Progenitor cell of endocrine pancreas (in vitro differentiated cells): ENCODE data around the gene PCDHGA7. TPM values are rescaled to one million over a fixed set of nuclear protein-coding genes. Genes with fewer than 3 reads are reported as not detected.
"Not testable (repeated sequence)": the region's sequence is repeated elsewhere in the genome, so short reads cannot be mapped to it uniquely, and the experiment has no call there.

ENCODE experiments used
- DNase-seq: peaks from one replicate; pipeline ENCODE4 v3.0.0; 2021; ENCODE audit warnings: low spot score; ENCODE audit not compliant: unreplicated experiment
- H3K27ac Mint-ChIP-seq: 2 replicates; pipeline ENCODE4 v1.8.0; 2021; ENCODE audit warnings: mild to moderate bottlenecking, moderate library complexity, mixed read lengths
- H3K27me3 Mint-ChIP-seq: 2 replicates; pipeline ENCODE4 v1.8.0; 2021; ENCODE audit warnings: mixed read lengths
- H3K36me3 Mint-ChIP-seq: 2 replicates; pipeline ENCODE4 v1.8.0; 2022; ENCODE audit warnings: mixed read lengths; ENCODE audit not compliant: insufficient read depth
- H3K4me1 Mint-ChIP-seq: 2 replicates; pipeline ENCODE4 v1.8.0; 2021; ENCODE audit warnings: low read depth, mixed read lengths
- H3K4me3 Mint-ChIP-seq: 2 replicates; pipeline ENCODE4 v1.8.0; 2021; ENCODE audit warnings: low read depth, mild to moderate bottlenecking, moderate library complexity, mixed read lengths
- H3K9me3 Mint-ChIP-seq: 2 replicates; pipeline ENCODE4 v1.8.0; 2021; ENCODE audit warnings: low read depth, mixed read lengths
- total RNA-seq: library from RNA; stranded (reverse); gene quantifications from 2 replicates; pipeline ENCODE4 v1.2.1, GENCODE V29; 2021
- TF ChIP-seq, protein P1 (sequence below): fragments of 200-600 bp; sonication (generic); IDR thresholded peaks from one replicate; pipeline ENCODE4 v1.5.0; 2021; ENCODE audit warnings: antibody characterized with exemption, mild to moderate bottlenecking; ENCODE audit not compliant: unreplicated experiment

PCDHGA7 gene
- total RNA-seq, 1 donor from 2014 or later, result 0.41 TPM

DNA sequence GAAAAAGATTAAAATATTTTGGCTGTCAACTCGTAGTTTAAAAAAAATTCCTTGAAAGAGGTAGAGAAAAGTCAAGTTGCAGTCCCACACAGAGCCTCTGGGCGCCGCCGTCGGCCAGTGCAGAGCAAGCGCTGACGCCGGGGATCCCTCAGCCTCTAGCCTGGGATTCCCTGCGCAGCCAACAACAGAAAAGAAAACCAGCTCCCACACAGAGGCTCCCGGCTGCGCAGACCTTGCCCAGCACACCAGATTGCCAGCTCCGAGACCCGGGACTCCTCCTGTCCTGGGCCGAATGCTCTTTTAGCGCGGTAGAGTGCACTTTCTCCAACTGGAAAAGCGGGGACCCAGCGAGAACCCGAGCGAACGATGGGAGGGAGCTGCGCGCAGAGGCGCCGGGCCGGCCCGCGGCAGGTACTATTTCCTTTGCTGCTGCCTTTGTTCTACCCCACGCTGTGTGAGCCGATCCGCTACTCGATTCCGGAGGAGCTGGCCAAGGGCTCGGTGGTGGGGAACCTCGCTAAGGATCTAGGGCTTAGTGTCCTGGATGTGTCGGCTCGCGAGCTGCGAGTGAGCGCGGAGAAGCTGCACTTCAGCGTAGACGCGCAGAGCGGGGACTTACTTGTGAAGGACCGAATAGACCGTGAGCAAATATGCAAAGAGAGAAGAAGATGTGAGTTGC lies 35.1 kb downstream of the PCDHGA7 start, which contains the start of gene PCDHGB7:
Gene PCDHGB7 (plus strand): TSS at position 184 of the 679 bp plus-strand sequence. CDS start 183 bp downstream, at position 367.
- not testable (repeated sequence) for DNase-seq, H3K4me1 Mint-ChIP-seq, H3K27me3 Mint-ChIP-seq
- Mint-ChIP-seq H3K27ac (peak within 1 kb of the TSS; percentile 91), H3K4me3 (peak within 1 kb of the TSS; percentile 62), H3K9me3 (peaks cover 51% of the 10 kb centered on the region), H3K36me3 (peaks cover 72% of the 10 kb centered on the region)
- TF ChIP-seq, protein P1, sequence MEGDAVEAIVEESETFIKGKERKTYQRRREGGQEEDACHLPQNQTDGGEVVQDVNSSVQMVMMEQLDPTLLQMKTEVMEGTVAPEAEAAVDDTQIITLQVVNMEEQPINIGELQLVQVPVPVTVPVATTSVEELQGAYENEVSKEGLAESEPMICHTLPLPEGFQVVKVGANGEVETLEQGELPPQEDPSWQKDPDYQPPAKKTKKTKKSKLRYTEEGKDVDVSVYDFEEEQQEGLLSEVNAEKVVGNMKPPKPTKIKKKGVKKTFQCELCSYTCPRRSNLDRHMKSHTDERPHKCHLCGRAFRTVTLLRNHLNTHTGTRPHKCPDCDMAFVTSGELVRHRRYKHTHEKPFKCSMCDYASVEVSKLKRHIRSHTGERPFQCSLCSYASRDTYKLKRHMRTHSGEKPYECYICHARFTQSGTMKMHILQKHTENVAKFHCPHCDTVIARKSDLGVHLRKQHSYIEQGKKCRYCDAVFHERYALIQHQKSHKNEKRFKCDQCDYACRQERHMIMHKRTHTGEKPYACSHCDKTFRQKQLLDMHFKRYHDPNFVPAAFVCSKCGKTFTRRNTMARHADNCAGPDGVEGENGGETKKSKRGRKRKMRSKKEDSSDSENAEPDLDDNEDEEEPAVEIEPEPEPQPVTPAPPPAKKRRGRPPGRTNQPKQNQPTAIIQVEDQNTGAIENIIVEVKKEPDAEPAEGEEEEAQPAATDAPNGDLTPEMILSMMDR, result peak; percentile 25

DNA sequence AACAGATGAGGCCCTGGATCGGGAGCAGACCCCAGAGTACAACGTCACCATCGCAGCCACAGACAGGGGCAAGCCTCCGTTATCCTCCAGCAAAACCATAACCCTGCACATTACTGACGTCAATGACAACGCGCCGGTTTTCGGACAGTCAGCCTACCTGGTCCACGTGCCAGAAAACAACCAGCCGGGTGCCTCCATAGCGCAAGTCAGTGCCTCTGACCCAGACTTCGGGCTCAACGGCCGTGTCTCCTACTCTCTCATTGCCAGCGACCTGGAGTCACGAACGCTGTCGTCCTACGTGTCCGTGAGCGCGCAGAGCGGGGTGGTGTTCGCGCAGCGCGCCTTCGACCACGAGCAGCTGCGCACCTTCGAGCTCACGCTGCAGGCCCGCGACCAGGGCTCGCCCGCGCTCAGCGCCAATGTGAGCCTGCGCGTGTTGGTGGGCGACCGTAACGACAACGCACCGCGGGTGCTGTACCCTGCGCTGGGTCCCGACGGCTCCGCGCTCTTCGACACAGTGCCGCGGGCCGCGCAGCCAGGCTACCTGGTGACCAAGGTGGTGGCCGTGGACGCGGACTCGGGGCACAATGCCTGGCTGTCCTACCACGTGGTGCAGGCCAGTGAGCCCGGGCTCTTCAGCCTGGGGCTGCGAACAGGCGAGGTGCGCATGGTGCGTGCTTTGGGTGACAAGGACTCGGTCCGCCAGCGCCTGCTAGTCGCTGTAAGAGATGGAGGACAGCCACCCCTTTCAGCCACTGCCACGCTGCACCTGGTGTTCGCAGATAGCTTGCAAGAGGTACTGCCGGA lies 36.7 kb downstream of the PCDHGA7 start:
- peaks cover 67% of the 10 kb centered on the region for H3K36me3 Mint-ChIP-seq
- H3K4me1 Mint-ChIP-seq, result no peaks in the 10 kb centered on the region
- peaks cover 52% of the 10 kb centered on the region for H3K9me3 Mint-ChIP-seq
- H3K4me3 Mint-ChIP-seq, result no peak overlapping the region
- no peak for DNase-seq
- no peaks in the 10 kb centered on the region for H3K27me3 Mint-ChIP-seq
- peak overlapping the region; percentile 91 for H3K27ac Mint-ChIP-seq
- TF ChIP-seq, protein P1, result no peak

DNA sequence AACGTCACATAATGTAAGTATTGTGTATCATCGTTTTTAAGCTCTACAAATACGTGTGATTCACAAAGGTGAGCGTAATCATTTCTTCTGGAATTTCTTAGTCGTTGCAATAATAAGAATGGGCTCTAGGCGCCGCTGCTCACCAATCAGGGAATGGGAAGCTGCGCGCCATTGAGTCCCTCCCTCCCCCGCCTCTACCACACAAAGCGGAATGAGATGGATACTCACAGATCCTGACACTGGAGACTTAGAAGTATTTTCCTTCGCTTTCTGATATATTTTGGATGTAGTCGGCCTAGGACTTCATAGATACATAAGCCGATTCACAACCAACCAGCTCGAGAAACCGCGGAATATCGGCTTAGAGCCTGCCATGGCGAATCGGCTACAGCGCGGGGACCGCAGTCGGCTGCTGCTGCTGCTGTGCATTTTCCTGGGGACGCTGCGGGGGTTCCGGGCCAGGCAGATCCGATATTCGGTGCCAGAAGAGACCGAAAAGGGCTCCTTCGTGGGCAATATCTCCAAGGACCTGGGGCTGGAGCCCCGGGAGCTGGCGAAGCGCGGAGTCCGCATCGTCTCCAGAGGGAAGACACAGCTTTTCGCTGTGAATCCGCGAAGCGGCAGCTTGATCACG lies 38.4 kb downstream of the PCDHGA7 start, which contains the start of gene PCDHGA11:
Gene PCDHGA11 (plus strand): TSS at position 197 of the 634 bp plus-strand sequence. CDS start 177 bp downstream, at position 374.
- DNase-seq, result no peak
- Mint-ChIP-seq H3K36me3 (peaks cover 68% of the 10 kb centered on the region), H3K4me3 (peak within 1 kb of the TSS; percentile 41)

DNA sequence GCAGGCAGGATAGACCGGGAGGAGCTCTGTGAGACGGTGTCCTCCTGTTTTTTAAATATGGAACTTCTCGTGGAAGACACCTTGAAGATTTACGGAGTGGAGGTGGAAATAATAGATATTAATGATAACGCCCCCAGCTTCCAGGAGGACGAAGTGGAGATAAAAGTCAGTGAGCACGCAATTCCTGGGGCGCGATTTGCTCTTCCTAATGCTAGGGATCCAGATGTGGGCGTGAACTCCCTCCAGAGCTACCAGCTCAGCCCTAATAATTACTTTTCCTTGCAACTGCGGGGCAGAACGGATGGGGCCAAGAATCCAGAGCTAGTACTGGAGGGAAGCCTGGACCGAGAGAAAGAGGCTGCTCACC lies 38.9 kb downstream of the PCDHGA7 start:
- Mint-ChIP-seq H3K27me3 (no peaks in the 10 kb centered on the region), H3K9me3 (peaks cover 53% of the 10 kb centered on the region), H3K4me3 (no peak overlapping the region), H3K4me1 (no peaks in the 10 kb centered on the region), H3K27ac (peak overlapping the region; percentile 52), H3K36me3 (peaks cover 68% of the 10 kb centered on the region)
- no peak for DNase-seq
- TF ChIP-seq, protein P1, result no peak

More for the DNA sequence above, 38.4 kb downstream of the PCDHGA7 start, which contains the start of gene PCDHGA11:
- TF ChIP-seq, protein P1, result no peak
- peak within 1 kb of the TSS; percentile 93 for H3K27ac Mint-ChIP-seq
- H3K27me3 Mint-ChIP-seq, result no peaks in the 10 kb centered on the region
- peaks cover 53% of the 10 kb centered on the region for H3K9me3 Mint-ChIP-seq
- no peaks in the 10 kb centered on the region for H3K4me1 Mint-ChIP-seq

DNA sequence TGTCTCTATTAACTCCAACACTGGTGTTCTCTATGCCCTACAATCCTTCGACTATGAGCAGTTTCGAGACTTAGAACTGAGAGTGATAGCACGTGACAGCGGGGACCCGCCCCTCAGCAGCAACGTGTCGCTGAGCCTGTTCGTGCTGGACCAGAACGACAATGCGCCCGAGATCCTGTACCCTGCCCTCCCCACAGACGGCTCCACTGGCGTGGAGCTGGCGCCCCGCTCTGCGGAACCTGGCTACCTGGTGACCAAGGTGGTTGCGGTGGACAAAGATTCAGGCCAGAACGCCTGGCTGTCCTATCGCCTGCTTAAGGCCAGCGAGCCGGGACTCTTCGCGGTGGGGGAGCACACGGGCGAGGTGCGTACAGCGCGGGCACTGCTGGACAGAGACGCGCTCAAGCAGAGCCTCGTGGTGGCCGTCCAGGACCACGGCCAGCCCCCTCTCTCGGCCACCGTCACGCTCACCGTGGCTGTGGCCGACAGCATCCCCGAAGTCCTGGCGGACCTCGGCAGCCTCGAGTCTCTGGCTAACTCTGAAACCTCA lies 40.3 kb downstream of the PCDHGA7 start:
- TF ChIP-seq, protein P1, result no peak
- no peaks in the 10 kb centered on the region for H3K4me1 Mint-ChIP-seq
- DNase-seq, result no peak
- H3K27me3 Mint-ChIP-seq, result no peaks in the 10 kb centered on the region
- peaks cover 71% of the 10 kb centered on the region for H3K36me3 Mint-ChIP-seq
- peaks cover 59% of the 10 kb centered on the region for H3K9me3 Mint-ChIP-seq
- no peak overlapping the region for H3K27ac Mint-ChIP-seq
- H3K4me3 Mint-ChIP-seq, result no peak overlapping the region
